HepG2 (cell line): ENCODE results near the gene CDK8. TPM values are rescaled to one million over a fixed set of nuclear protein-coding genes. Genes with fewer than 3 reads are reported as not detected.

Source experiments
- ARNT2 ChIP-seq: sonication (generic); formaldehyde crosslinking; IDR thresholded peaks from 2 replicates; pipeline ENCODE4 v1.8.0; 2022; ENCODE audit warnings: mild to moderate bottlenecking, low read depth, missing genetic modification reagents, moderate library complexity
- ASH2L ChIP-seq: fragments of 300-600, 200-600 bp; sonication (generic); IDR thresholded peaks from 2 replicates; pipeline ENCODE4 v1.7.0; 2017; ENCODE audit warnings: low read depth, mild to moderate bottlenecking, moderate library complexity, mixed read lengths, low read length; ENCODE audit not compliant: insufficient read length
- JUN ChIP-seq: sonication (generic); formaldehyde crosslinking; IDR thresholded peaks from 2 replicates; pipeline ENCODE4 v1.4.0; 2020; ENCODE audit warnings: mild to moderate bottlenecking, missing genetic modification reagents
- MED8 ChIP-seq: sonication (generic); formaldehyde crosslinking; IDR thresholded peaks from 2 replicates; pipeline ENCODE4 v1.8.1; 2023; ENCODE audit warnings: mild to moderate bottlenecking, missing genetic modification reagents; ENCODE audit not compliant: insufficient replicate concordance
- NR1H2 ChIP-seq: sonication (generic); formaldehyde crosslinking; IDR thresholded peaks from 2 replicates; pipeline ENCODE4 v1.8.1; 2022; ENCODE audit warnings: low read depth, missing genetic modification reagents, borderline replicate concordance
- TERF1 ChIP-seq: sonication (generic); formaldehyde crosslinking; IDR thresholded peaks from 2 replicates; pipeline ENCODE4 v1.8.0; 2022; ENCODE audit warnings: mild to moderate bottlenecking, missing genetic modification reagents, moderate library complexity
- TOPORS ChIP-seq: sonication (generic); formaldehyde crosslinking; IDR thresholded peaks from 2 replicates; pipeline ENCODE4 v1.8.0; 2023; ENCODE audit warnings: mild to moderate bottlenecking, missing genetic modification reagents
- ZBTB10 ChIP-seq: sonication (generic); formaldehyde crosslinking; IDR thresholded peaks from 2 replicates; pipeline ENCODE4 v1.4.0; 2020; ENCODE audit warnings: missing genetic modification reagents, borderline replicate concordance
- ZNF143 ChIP-seq: sonication (generic); formaldehyde crosslinking; IDR thresholded peaks from 2 replicates; pipeline ENCODE4 v1.4.0; 2020; ENCODE audit warnings: missing genetic modification reagents
- ZNF44 ChIP-seq: sonication (generic); formaldehyde crosslinking; IDR thresholded peaks from 2 replicates; pipeline ENCODE4 v1.5.1; 2020; ENCODE audit warnings: mild to moderate bottlenecking, missing genetic modification reagents
- ZNF547 ChIP-seq: sonication (generic); formaldehyde crosslinking; IDR thresholded peaks from 2 replicates; pipeline ENCODE4 v1.5.1; 2020; ENCODE audit warnings: mild to moderate bottlenecking, missing genetic modification reagents
- ZNF550 ChIP-seq: sonication (generic); formaldehyde crosslinking; IDR thresholded peaks from 2 replicates; pipeline ENCODE4 v1.4.0; 2020; ENCODE audit warnings: mild to moderate bottlenecking, missing genetic modification reagents, borderline replicate concordance
- ZNF598 ChIP-seq: sonication (generic); formaldehyde crosslinking; IDR thresholded peaks from 2 replicates; pipeline ENCODE4 v1.5.1; 2020; ENCODE audit warnings: mild to moderate bottlenecking, missing genetic modification reagents, borderline replicate concordance
- polyA plus RNA-seq, 8 experiments: library from polyadenylated mRNA; depleted of rRNA in 3 of 8; stranded (reverse) in 7 of 8; unstranded in 1 of 8; fragments of >200 nt; fragmentation: Illumina TruSeq in 4 of 8; extraction: Trizol in 4 of 8; gene quantifications; 2 replicates each; pipeline versions ENCODE4 v1.2.1 to v1.2.3, GENCODE V29; 2011 to 2016; ENCODE audit warnings: low read depth in 4 of 8, missing spikeins in 1 of 8, mixed read lengths in 1 of 8; ENCODE audit not compliant: insufficient read depth in 1 of 8
- total RNA-seq, 5 experiments: library from RNA; depleted of rRNA; stranded (reverse); fragments of >200 nt; fragmentation: Illumina TruSeq; extraction: Trizol; gene quantifications; 2 replicates each; pipeline ENCODE4 v1.2.3, GENCODE V29; 2016; ENCODE audit warnings: low read depth in 1 of 5
- TF ChIP-seq, protein P1 (sequence below): sonication (generic); formaldehyde crosslinking; IDR thresholded peaks from 2 replicates; pipeline ENCODE4 v1.4.0; 2020; ENCODE audit warnings: missing genetic modification reagents
- TF ChIP-seq, protein P2 (sequence below): sonication (generic); formaldehyde crosslinking; IDR thresholded peaks from 2 replicates; pipeline ENCODE4 v1.4.0; 2020; ENCODE audit warnings: missing genetic modification reagents, borderline replicate concordance
- TF ChIP-seq, protein P3 (sequence below): sonication (generic); formaldehyde crosslinking; IDR thresholded peaks from 2 replicates; pipeline ENCODE4 v1.4.0; 2020; ENCODE audit warnings: mild to moderate bottlenecking, missing genetic modification reagents

The CDK8 gene
- total and polyA plus RNA-seq, 2 of the 13 experiments (the other 11 are each of a cell fraction or from before 2014, with no cell fraction given): 15.8 to 16.4 TPM

DNA sequence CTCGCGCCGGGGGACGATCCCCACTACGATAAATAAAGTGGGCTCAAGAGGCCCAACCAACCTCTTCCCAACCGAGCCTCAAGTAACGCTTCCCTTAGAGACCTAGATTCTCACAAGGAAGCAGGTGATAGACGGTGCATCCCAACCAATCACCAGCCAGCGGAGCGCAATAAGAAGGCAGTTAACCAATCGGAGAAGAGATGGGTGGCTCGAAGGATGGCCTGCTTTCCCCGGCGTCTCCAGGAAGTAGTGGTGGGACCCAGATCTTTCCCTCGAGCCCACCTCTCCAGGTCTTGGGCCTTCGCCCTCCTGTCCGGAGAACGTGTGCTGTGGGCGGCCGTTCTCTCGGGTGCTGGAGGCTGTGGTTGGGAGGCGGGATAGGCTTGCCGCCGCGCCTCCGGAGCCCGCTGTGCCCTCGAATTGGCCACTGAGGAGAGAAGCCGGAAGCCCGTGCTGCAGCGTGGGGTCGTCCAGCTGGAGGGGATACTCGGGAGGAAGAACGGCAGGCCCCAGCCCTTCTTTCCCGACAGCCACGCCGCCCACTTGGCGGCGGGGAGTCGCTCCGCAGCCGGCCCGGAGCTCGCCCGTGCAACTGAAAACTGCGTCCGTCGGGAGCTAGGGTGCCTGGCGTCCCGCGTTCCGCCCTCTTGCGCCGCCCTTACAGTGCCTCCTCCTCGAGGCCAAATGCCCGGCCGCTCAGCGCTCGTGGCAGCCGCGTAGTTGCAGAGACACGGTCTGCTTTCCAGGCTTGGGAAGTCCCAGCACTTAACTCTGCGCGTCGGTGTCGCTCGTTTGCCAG lies 32.0 kb upstream of the CDK8 start, which contains the start of gene RNF6 (continued):
- TF ChIP-seq, protein P1, sequence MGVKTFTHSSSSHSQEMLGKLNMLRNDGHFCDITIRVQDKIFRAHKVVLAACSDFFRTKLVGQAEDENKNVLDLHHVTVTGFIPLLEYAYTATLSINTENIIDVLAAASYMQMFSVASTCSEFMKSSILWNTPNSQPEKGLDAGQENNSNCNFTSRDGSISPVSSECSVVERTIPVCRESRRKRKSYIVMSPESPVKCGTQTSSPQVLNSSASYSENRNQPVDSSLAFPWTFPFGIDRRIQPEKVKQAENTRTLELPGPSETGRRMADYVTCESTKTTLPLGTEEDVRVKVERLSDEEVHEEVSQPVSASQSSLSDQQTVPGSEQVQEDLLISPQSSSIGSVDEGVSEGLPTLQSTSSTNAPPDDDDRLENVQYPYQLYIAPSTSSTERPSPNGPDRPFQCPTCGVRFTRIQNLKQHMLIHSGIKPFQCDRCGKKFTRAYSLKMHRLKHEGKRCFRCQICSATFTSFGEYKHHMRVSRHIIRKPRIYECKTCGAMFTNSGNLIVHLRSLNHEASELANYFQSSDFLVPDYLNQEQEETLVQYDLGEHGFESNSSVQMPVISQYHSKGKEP (CRISPR knock-in tag): peak; percentile 27; the same call in 1 of the 2 replicates
- TF ChIP-seq, protein P2, sequence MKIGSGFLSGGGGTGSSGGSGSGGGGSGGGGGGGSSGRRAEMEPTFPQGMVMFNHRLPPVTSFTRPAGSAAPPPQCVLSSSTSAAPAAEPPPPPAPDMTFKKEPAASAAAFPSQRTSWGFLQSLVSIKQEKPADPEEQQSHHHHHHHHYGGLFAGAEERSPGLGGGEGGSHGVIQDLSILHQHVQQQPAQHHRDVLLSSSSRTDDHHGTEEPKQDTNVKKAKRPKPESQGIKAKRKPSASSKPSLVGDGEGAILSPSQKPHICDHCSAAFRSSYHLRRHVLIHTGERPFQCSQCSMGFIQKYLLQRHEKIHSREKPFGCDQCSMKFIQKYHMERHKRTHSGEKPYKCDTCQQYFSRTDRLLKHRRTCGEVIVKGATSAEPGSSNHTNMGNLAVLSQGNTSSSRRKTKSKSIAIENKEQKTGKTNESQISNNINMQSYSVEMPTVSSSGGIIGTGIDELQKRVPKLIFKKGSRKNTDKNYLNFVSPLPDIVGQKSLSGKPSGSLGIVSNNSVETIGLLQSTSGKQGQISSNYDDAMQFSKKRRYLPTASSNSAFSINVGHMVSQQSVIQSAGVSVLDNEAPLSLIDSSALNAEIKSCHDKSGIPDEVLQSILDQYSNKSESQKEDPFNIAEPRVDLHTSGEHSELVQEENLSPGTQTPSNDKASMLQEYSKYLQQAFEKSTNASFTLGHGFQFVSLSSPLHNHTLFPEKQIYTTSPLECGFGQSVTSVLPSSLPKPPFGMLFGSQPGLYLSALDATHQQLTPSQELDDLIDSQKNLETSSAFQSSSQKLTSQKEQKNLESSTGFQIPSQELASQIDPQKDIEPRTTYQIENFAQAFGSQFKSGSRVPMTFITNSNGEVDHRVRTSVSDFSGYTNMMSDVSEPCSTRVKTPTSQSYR (CRISPR knock-in tag): peak; percentile 30; the same call in 1 of the 2 replicates
- TF ChIP-seq ARNT2 (CRISPR knock-in tag): no peak; the same call in 1 of the 2 replicates
- TF ChIP-seq NR1H2: peak; percentile 72; the same call in 1 of the 2 replicates
- TF ChIP-seq ZNF44: peak; percentile 39; the same call in 1 of the 2 replicates
- TF ChIP-seq MED8: peak; percentile 81
- TF ChIP-seq JUN (CRISPR knock-in tag): no peak; the same call in 1 of the 2 replicates
- no peak for TF ChIP-seq ZNF598 (CRISPR knock-in tag)
- TF ChIP-seq ZNF143 (CRISPR knock-in tag): peak; percentile 74
- no peak for TF ChIP-seq ZBTB10
- TF ChIP-seq ZNF550: no peak
- peak; percentile 33; the same call in 1 of the 2 replicates for TF ChIP-seq ZNF547
- TF ChIP-seq, protein P3, sequence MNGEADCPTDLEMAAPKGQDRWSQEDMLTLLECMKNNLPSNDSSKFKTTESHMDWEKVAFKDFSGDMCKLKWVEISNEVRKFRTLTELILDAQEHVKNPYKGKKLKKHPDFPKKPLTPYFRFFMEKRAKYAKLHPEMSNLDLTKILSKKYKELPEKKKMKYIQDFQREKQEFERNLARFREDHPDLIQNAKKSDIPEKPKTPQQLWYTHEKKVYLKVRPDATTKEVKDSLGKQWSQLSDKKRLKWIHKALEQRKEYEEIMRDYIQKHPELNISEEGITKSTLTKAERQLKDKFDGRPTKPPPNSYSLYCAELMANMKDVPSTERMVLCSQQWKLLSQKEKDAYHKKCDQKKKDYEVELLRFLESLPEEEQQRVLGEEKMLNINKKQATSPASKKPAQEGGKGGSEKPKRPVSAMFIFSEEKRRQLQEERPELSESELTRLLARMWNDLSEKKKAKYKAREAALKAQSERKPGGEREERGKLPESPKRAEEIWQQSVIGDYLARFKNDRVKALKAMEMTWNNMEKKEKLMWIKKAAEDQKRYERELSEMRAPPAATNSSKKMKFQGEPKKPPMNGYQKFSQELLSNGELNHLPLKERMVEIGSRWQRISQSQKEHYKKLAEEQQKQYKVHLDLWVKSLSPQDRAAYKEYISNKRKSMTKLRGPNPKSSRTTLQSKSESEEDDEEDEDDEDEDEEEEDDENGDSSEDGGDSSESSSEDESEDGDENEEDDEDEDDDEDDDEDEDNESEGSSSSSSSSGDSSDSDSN (CRISPR knock-in tag): peak; percentile 96
- peak; percentile 67 for TF ChIP-seq TOPORS (CRISPR knock-in tag)
- peak; percentile 98 for TF ChIP-seq ASH2L
- peak; percentile 71; the same call in 1 of the 2 replicates for TF ChIP-seq TERF1
